B cell (primary cell): ENCODE measurements around the gene ABCG1. TPM values are rescaled to one million over a fixed set of nuclear protein-coding genes. Genes with fewer than 3 reads are reported as not detected.

Source experiments
- ATAC-seq: fragments of 200-7000 bp; cut with Tn5 transposase; one replicate; pipeline ENCODE4 v1.10.0; 2021; ENCODE audit warnings: low read depth, mild to moderate bottlenecking, moderate number of reproducible peaks, moderate library complexity
- CTCF ChIA-PET: fragments of 350-600 bp; sonication (Branson Sonifier 250); formaldehyde crosslinking; loops from one replicate; lab custom pipeline; 2021; ENCODE audit warnings: antibody characterized with exemption, inconsistent platforms; lab: Charles Lee
- POLR2A ChIA-PET: fragments of 350-600 bp; sonication (Branson Sonifier 250); formaldehyde crosslinking; loops from one replicate; lab custom pipeline; 2021; ENCODE audit warnings: antibody characterized with exemption; lab: Charles Lee
- DNase-seq: peaks from one replicate; pipeline ENCODE4 v3.0.0; 2013
- H2AFZ ChIP-seq: 2 replicates; pipeline ENCODE4 v1.6.1; 2012; ENCODE audit warnings: mild to moderate bottlenecking, low read depth, low read length; ENCODE audit not compliant: insufficient read depth, poor library complexity, severe bottlenecking
- H3K27ac ChIP-seq, 2 donors: 1 replicate in 1 of 2; 2 replicates in 1 of 2; pipeline ENCODE4 v1.5.1; 2012 to 2013; ENCODE audit warnings: low read length in 2 of 2, mild to moderate bottlenecking in 2 of 2, moderate library complexity in 1 of 2
- H3K27me3 ChIP-seq, 4 experiments: fragments of 200-600 bp in 1 of 4; sonication (generic) in 1 of 4; replicated peaks in 1 of 4; 1 replicate in 2 of 4; 2 replicates in 2 of 4; pipeline versions ENCODE4 v1.6.1 to v1.7.0; 2013 to 2016; ENCODE audit warnings: low read length in 3 of 4, mild to moderate bottlenecking in 2 of 4, mixed read lengths in 1 of 4, moderate library complexity in 1 of 4; ENCODE audit not compliant: insufficient read depth in 4 of 4, control insufficient read depth in 3 of 4; ENCODE audit errors: control extremely low read depth in 1 of 4
- H3K36me3 ChIP-seq, 2 experiments: replicated peaks in 1 of 2; 1 replicate in 1 of 2; 2 replicates in 1 of 2; pipeline versions ENCODE4 v1.6.1 to v1.7.1; 2013; ENCODE audit warnings: low read length in 1 of 2; ENCODE audit not compliant: insufficient read depth in 2 of 2, control insufficient read depth in 1 of 2; ENCODE audit errors: control extremely low read depth in 1 of 2, extremely low read depth in 1 of 2
- H3K4me1 ChIP-seq, 2 donors: fragments of 200-600 bp in 1 of 2; sonication (generic) in 1 of 2; 1 replicate in 1 of 2; 2 replicates in 1 of 2; pipeline versions ENCODE4 v1.5.1 to v1.6.1; 2013 to 2017; ENCODE audit warnings: low read length in 2 of 2; ENCODE audit not compliant: control insufficient read depth in 2 of 2, insufficient read depth in 2 of 2
- H3K4me2 ChIP-seq: replicated peaks from 2 replicates; pipeline ENCODE3; 2012; ENCODE audit warnings: mild to moderate bottlenecking, low read depth, low read length; ENCODE audit not compliant: poor library complexity, severe bottlenecking
- H3K4me3 ChIP-seq, 5 experiments: fragments of 200-600 bp in 1 of 5; sonication (generic) in 1 of 5; 1 replicate in 3 of 5; 2 replicates in 2 of 5; pipeline versions ENCODE4 v1.5.1 to v1.7.0; 2011 to 2016; ENCODE audit warnings: low read length in 4 of 5, mild to moderate bottlenecking in 4 of 5, low read depth in 2 of 5, control low read depth in 1 of 5, moderate library complexity in 1 of 5; ENCODE audit not compliant: insufficient read depth in 1 of 5; ENCODE audit errors: control extremely low read depth in 1 of 5, extremely low read depth in 1 of 5
- H3K79me2 ChIP-seq: fragments of 200-600 bp; sonication (generic); one replicate; pipeline ENCODE4 v1.6.0; 2016; ENCODE audit warnings: low read length; ENCODE audit not compliant: control insufficient read depth, insufficient read depth
- H3K9ac ChIP-seq: fragments of 200-600 bp; sonication (generic); 2 replicates; pipeline ENCODE4 v1.6.1; 2017; ENCODE audit warnings: mild to moderate bottlenecking, low read length, moderate library complexity
- H3K9me3 ChIP-seq, 3 donors: one replicate each; pipeline versions ENCODE4 v1.6.1 to v1.7.1; 2013; ENCODE audit warnings: low read length in 2 of 3; ENCODE audit not compliant: control insufficient read depth in 2 of 3, insufficient read depth in 1 of 3; ENCODE audit errors: control extremely low read depth in 1 of 3
- H4K20me1 ChIP-seq: 2 replicates; pipeline ENCODE4 v1.6.0; 2012; ENCODE audit warnings: mild to moderate bottlenecking, low read length; ENCODE audit not compliant: insufficient read depth, control insufficient read depth, poor library complexity, severe bottlenecking
- H3K27ac Mint-ChIP-seq: one replicate; pipeline ENCODE4 v1.8.0; 2021; ENCODE audit warnings: mixed read lengths
- H3K27me3 Mint-ChIP-seq: one replicate; pipeline ENCODE4 v1.8.0; 2021; ENCODE audit warnings: mixed read lengths
- H3K4me1 Mint-ChIP-seq: one replicate; pipeline ENCODE4 v1.8.0; 2021; ENCODE audit warnings: mixed read lengths
- H3K4me3 Mint-ChIP-seq: one replicate; pipeline ENCODE4 v1.8.0; 2021; ENCODE audit warnings: mixed read lengths
- H3K9me3 Mint-ChIP-seq: one replicate; pipeline ENCODE4 v1.8.0; 2022; ENCODE audit warnings: mixed read lengths; ENCODE audit not compliant: insufficient read depth
- EZH2 ChIP-seq: IDR thresholded peaks from 2 replicates; pipeline ENCODE4 v1.6.1; 2012; ENCODE audit warnings: borderline replicate concordance, low read depth, mild to moderate bottlenecking, moderate library complexity, low read length; ENCODE audit not compliant: insufficient read depth, poor library complexity, severe bottlenecking
- WGBS: methylation state at CpG from one replicate; pipeline ENCODE4 v1.1.5; 2013; ENCODE audit warnings: missing lambda C conversion rate; ENCODE audit not compliant: insufficient coverage; 5-methylcytosine and 5-hydroxymethylcytosine counted together
- intact Hi-C: fragments of 100-400 bp; cut with micrococcal nuclease; formaldehyde crosslinking; loops from one replicate; pipeline ENCODE4 v1.10.0; 2022
- polyA plus RNA-seq: library from polyadenylated mRNA; depleted of rRNA; stranded (reverse); fragments of >200 nt; gene quantifications from 2 replicates; pipeline ENCODE4 v1.2.3, GENCODE V29; 2012
- total RNA-seq, 2 donors: library from RNA; stranded (reverse); fragments of 120-200 nt in 1 of 2; gene quantifications; 1 replicate in 1 of 2; 2 replicates in 1 of 2; pipeline versions ENCODE4 v1.2.3 to v1.2.4, GENCODE V29; 2013 to 2022
- TF ChIP-seq, protein P1 (sequence below): fragments of 200-600 bp; IDR thresholded peaks from one replicate; pipeline ENCODE4 v1.8.0; 2022; ENCODE audit warnings: antibody characterized with exemption, mild to moderate bottlenecking

The ABCG1 gene
- total and polyA plus RNA-seq, 2 donors (not counting 1 experiment from before 2014, with no cell fraction given) = 8.7 to 27.5 TPM

DNA sequence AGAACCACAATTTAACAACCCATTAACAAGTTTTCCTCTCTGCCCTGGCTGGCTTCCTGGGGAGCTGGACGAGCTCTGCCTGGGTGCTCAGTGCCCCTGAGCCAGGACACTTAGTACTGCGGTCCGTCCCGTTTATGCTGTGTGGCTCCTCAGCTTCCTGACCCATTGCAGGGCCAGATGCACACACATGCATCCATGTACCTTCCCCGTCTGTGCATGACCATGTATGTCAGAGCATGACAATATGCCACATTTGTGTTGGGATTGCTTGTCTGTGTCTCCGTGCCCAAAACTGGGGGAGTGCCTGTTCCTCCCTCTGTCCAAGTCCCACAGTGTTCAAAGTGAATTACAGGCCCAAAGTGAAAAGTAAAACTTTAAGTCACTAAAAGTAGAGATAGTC is 106.0 kb downstream of the ABCG1 start:
- ChIA-PET POLR2A (no interaction called here), CTCF (no interaction called here)
- ATAC-seq = no peak
- Histone ChIP-seq H3K79me2 (no peaks in the 10 kb centered on the region), H3K9ac (no peak overlapping the region), H3K4me2 (no peak overlapping the region), H3K4me3 (no peak overlapping the region), H2AFZ (no peak overlapping the region), H3K27ac (no peak overlapping the region), H3K27me3 (peaks cover 0 to 16% (median 5%) of the 10 kb centered on the region in 4 experiments), H3K4me1 (peaks cover 2% of the 10 kb centered on the region in 2 donors), H4K20me1 (no peaks in the 10 kb centered on the region), H3K9me3 (no peaks in the 10 kb centered on the region), H3K36me3 (no peaks in the 10 kb centered on the region)
- Mint-ChIP-seq H3K27me3 (peaks cover 31% of the 10 kb centered on the region), H3K4me3 (no peak overlapping the region), H3K27ac (no peak overlapping the region), H3K4me1 (peaks cover 3% of the 10 kb centered on the region), H3K9me3 (no peaks in the 10 kb centered on the region)
- TF ChIP-seq EZH2 = no peak
- TF ChIP-seq, protein P1, sequence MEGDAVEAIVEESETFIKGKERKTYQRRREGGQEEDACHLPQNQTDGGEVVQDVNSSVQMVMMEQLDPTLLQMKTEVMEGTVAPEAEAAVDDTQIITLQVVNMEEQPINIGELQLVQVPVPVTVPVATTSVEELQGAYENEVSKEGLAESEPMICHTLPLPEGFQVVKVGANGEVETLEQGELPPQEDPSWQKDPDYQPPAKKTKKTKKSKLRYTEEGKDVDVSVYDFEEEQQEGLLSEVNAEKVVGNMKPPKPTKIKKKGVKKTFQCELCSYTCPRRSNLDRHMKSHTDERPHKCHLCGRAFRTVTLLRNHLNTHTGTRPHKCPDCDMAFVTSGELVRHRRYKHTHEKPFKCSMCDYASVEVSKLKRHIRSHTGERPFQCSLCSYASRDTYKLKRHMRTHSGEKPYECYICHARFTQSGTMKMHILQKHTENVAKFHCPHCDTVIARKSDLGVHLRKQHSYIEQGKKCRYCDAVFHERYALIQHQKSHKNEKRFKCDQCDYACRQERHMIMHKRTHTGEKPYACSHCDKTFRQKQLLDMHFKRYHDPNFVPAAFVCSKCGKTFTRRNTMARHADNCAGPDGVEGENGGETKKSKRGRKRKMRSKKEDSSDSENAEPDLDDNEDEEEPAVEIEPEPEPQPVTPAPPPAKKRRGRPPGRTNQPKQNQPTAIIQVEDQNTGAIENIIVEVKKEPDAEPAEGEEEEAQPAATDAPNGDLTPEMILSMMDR = no peak
- intact Hi-C loops = no loop called here
- WGBS = 98% methylated on average over 5 of the region's 6 CpGs
- no peak for DNase-seq

DNA sequence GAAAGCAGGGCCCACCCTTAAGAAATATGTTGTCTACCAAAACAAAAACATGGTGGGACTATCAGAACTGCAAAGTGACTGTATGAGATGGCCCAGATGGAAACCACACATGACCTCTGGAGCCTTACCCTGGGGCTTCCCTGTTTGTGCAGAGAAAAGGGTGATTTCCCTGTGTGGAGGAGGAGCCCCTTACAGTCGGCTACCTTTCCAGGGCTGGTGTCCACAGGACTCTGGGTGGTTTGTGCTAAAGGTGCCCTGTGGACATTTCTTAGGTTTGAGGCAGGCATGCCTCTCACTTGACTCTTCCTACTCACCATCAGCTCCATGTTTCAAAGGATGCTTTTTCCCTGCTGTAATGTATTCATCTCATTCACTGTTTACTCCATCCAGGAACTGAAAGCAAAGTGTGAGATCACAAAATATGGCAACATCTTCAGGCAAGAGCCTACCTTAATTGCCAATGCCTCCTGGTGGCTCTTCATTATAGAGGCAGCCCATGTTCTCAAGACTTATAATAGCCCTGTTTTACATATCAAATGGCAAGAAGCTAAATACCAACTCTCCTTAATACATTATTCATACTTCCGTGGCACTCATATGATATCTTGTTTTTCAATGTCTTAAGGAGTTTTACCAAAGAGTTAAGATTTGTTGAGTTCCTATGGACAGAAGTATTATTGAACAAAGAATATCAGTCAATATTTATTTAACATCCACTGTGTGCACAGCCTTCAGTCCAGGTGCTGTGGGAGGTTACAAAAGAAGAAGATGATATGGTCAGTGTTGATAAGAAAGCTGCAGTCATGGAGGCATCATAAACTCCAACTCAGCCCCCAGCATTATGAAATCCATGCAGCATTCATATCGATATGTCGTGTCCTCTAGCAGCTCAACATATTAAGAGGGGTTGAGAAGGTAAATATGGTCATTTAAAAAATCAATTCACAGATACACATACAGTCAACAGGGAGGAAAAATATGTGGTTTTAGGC is 111.7 kb downstream of the ABCG1 start:
- intact Hi-C loops = loop anchor here (10.0 kb wide), 1 partner anchor 166 kb away; no protein-coding TSS in a partner anchor
- no peaks in the 10 kb centered on the region for H3K36me3 ChIP-seq
- DNase-seq = no peak
- H3K4me1 ChIP-seq = no peaks in the 10 kb centered on the region
- no peak overlapping the region for H3K4me2 ChIP-seq
- peaks cover 1 to 13% (median 10%) of the 10 kb centered on the region in 3 donors for H3K9me3 ChIP-seq
- TF ChIP-seq EZH2 = no peak
- TF ChIP-seq, protein P1 = no peak
- CTCF ChIA-PET = interaction anchor here (1.0 to 1.2 kb wide), 2 partner anchors 21 to 206 kb away, joined by 3 read pairs; no protein-coding TSS in a partner anchor
- H3K9me3 Mint-ChIP-seq = peaks cover 13% of the 10 kb centered on the region
- H3K27me3 ChIP-seq = peaks cover 0 to 17% (median 6%) of the 10 kb centered on the region in 4 experiments
- no peak overlapping the region for H3K9ac ChIP-seq
- H2AFZ ChIP-seq = no peak overlapping the region
- peaks cover 21% of the 10 kb centered on the region for H3K27me3 Mint-ChIP-seq
- H3K27ac ChIP-seq = no peak overlapping the region
- H3K27ac Mint-ChIP-seq = no peak overlapping the region
- no peaks in the 10 kb centered on the region for H4K20me1 ChIP-seq
- ATAC-seq = no peak
- no peak overlapping the region for H3K4me3 ChIP-seq
- H3K4me3 Mint-ChIP-seq = no peak overlapping the region
- POLR2A ChIA-PET = no interaction called here
- H3K4me1 Mint-ChIP-seq = no peaks in the 10 kb centered on the region
- no peaks in the 10 kb centered on the region for H3K79me2 ChIP-seq
- no CpG with 5 or more reads among the region's 4 CpGs for WGBS
